Measurements from ENCODE around the gene ZNHIT3. TPM values are rescaled to one million over a fixed set of nuclear protein-coding genes. Genes with fewer than 3 reads are reported as not detected.
"Not testable (repeated sequence)": the region's sequence is repeated elsewhere in the genome, so short reads cannot be mapped to it uniquely, and the experiment has no call there.

ZNHIT3 gene
- total RNA-seq, 4 donors from 2014 or later, result 29.6 to 56.7 (median 35.2) TPM

DNA sequence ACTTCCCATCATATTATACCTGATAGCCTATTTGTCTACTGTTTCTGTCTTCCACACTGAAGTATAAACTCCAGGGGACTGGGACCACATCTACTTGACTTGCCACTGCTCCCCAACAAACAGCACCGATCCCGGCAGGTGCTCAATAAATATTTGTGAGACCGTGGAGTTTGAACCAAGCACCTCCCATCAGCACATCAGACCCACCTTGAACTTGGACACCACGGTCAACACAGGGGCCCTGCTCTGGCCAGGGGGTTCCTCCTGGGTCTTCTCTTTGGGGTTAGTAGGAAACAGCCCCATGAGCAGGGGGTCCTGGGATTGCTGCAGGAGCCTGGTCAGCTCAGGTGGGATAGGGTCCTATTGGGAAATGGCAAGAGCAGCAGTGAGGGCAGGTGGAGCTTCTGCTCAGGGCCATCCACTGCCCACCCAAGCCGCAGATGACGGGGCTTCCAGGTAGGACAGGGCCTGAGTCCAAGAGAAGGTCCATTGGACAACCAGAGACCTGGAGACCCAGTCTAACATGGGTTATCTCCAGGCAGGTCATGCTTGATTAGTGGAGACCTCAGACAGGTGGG, 19.9 kb downstream of the ZNHIT3 start:
- intact Hi-C loops (cut with DNase I; ENCODE audit: low total_unique reads), result no loop called here
- H3K4me3 ChIP-seq (ENCODE audit: low read depth, poor library complexity, severe bottlenecking), result no peak overlapping the region
- TF ChIP-seq, protein P1, sequence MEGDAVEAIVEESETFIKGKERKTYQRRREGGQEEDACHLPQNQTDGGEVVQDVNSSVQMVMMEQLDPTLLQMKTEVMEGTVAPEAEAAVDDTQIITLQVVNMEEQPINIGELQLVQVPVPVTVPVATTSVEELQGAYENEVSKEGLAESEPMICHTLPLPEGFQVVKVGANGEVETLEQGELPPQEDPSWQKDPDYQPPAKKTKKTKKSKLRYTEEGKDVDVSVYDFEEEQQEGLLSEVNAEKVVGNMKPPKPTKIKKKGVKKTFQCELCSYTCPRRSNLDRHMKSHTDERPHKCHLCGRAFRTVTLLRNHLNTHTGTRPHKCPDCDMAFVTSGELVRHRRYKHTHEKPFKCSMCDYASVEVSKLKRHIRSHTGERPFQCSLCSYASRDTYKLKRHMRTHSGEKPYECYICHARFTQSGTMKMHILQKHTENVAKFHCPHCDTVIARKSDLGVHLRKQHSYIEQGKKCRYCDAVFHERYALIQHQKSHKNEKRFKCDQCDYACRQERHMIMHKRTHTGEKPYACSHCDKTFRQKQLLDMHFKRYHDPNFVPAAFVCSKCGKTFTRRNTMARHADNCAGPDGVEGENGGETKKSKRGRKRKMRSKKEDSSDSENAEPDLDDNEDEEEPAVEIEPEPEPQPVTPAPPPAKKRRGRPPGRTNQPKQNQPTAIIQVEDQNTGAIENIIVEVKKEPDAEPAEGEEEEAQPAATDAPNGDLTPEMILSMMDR (IDR thresholded peaks at IDR 0.05), result no peak
- no peak for TF ChIP-seq POLR2A (IDR thresholded peaks at IDR 0.05)
- DNase-seq (ENCODE audit: low spot score in 2 of 2), result peak in 1 of 2 donors; percentile 56
- 79 to 81% methylated on average over 6 of the region's 6 CpGs for whole genome bisulfite sequencing, 2 donors

DNA sequence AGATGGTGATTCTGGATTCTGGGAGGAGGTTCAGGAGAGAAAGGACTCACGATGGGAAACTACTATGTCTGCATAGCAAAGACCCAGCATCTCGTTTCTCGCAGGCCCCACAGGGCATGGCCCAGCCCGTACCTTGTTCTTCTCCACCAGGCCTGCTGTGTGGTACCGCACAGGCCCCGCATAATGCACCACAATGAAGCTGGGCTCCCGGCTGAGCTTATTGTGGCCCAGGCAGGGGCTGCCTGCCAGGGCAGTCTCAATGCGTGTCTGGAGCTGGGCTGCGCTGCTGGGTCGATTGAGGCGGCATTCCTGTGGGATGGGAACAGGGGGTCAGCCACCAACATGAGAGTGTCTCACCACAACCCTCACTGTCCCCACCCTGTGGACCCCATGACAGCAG, 20.4 kb downstream of the ZNHIT3 start:
- no peak overlapping the region for H3K4me3 ChIP-seq (ENCODE audit: low read depth, poor library complexity, severe bottlenecking)
- intact Hi-C loops (cut with DNase I; ENCODE audit: low total_unique reads), result no loop called here
- 84 to 96% methylated on average over 7 to 11 of the region's 11 CpGs for WGBS, 2 donors
- no peak for TF ChIP-seq POLR2A (IDR thresholded peaks at IDR 0.05)
- TF ChIP-seq, protein P1 (IDR thresholded peaks at IDR 0.05), result no peak
- DNase-seq (ENCODE audit: low spot score in 2 of 2), result peak in 1 of 2 donors; percentile 39

DNA sequence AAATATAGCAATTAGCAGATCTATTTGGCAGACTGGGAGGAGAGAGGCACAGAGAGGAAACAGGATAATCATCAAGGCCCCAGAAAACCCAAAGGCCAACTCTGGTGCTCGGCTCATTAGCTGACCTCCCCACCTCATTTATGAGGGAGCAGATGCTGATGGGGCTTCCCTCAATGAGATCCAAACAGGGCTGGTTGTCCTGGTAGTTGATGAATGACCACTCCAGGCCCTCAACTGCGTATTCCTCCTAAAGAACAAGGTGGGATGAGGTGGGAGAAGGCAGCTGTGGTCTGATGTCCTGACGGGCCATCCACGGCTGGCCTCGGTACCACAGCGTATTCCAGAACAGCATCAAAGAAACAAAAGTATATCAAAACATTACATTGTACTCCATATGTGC, 20.8 kb downstream of the ZNHIT3 start:
- TF ChIP-seq, protein P1 (IDR thresholded peaks at IDR 0.05), result no peak
- no peak for TF ChIP-seq POLR2A (IDR thresholded peaks at IDR 0.05)
- no peak overlapping the region for H3K4me3 ChIP-seq (ENCODE audit: low read depth, poor library complexity, severe bottlenecking)
- 93 to 99% methylated on average over 6 of the region's 6 CpGs for WGBS, 2 donors
- peak in 1 of 2 donors; percentile 61 for DNase-seq (ENCODE audit: low spot score in 2 of 2)
- intact Hi-C loops (cut with DNase I; ENCODE audit: low total_unique reads), result no loop called here

DNA sequence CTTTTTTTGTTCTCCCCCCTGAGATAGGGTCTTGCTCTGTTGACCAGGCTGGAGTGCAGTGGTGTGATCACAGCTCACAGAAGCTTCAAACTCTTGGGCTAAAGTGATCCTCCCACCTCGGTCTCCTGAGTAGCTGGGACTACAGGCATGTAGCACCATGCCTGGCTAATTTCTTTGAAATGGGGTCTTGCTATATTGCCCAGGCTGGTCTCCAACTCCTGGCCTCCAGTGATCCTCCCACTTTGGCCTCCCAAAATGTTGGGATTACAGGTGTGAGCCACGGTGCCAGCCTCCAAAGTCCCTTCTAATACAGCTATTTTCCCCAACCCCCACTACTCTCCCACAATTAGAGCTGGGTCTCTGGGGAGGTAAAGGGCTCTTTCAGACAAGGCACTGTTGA, 22.0 kb downstream of the ZNHIT3 start:
- H3K4me3 ChIP-seq (ENCODE audit: low read depth, poor library complexity, severe bottlenecking); intact Hi-C loops (cut with DNase I; ENCODE audit: low total_unique reads): not testable (repeated sequence)
- WGBS, 2 donors, result 91 to 100% methylated on average over 2 of the region's 2 CpGs
- DNase-seq (ENCODE audit: low spot score in 2 of 2), result peak in 1 of 2 donors; percentile 48

DNA sequence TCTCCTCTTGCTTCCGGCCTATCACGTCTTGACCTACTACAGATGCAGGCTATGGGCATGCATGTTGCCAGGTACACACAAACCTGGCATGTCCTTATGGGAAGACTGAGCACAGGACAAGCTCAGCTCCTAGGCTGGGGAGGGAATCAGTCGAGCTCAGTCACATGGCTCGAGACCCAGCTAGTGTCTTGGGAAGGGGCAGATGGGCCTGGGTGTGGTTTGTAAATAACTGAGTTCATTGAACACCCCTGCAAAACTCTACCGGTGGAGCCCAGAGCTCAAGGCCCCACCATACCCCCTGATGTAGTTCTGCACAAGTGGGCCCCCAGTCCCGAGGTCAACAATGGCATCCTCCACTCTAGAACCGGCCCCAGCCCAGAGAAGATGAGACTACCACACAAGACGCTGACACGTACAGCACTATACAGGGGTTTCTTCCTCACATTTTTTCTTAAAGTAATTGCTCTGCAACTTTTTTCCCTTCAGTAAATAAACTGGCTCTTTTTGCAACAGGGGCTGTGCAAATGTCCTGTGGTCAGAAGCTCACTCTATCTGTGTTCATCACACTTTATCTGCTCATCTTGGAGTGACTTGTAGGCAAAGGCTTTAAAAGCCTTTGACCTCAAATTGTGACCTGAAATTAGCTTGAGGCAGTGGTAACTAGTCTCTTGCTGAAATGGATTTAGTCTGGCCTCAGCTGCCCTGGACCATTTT, 22.9 kb downstream of the ZNHIT3 start:
- TF ChIP-seq POLR2A (IDR thresholded peaks at IDR 0.05), result no peak
- TF ChIP-seq, protein P1 (IDR thresholded peaks at IDR 0.05), result no peak
- peak in 1 of 2 donors; percentile 54 for DNase-seq (ENCODE audit: low spot score in 2 of 2)
- H3K4me3 ChIP-seq (ENCODE audit: low read depth, poor library complexity, severe bottlenecking), result no peak overlapping the region
- 93 to 95% methylated on average over 9 of the region's 9 CpGs for WGBS, 2 donors
- intact Hi-C loops (cut with DNase I; ENCODE audit: low total_unique reads), result no loop called here

DNA sequence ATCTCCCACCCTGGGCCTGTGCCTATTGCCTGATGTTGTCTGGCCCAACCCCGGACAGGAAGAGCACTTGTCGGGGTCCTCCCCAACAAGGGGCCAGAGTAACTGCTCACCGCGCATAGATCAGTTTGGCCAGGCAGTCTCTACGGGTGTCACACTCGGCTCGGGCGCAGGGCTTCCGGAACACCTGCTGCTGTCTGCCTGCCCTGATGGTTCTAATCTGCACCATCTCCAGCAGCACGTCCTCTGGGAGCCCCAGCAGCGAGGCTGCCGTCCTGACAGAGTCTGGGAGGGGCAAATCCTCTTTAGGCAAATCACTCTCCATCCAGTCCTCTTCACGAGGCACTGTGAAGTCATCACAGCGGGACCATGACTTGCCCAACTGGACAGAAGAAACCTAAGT, 24.2 kb downstream of the ZNHIT3 start:
- peak in 1 of 2 donors; percentile 58 for DNase-seq (ENCODE audit: low spot score in 2 of 2)
- intact Hi-C loops (cut with DNase I; ENCODE audit: low total_unique reads), result no loop called here
- H3K4me3 ChIP-seq (ENCODE audit: low read depth, poor library complexity, severe bottlenecking), result no peak overlapping the region
- 81 to 89% methylated on average over 12 to 13 of the region's 14 CpGs for WGBS, 2 donors
- TF ChIP-seq, protein P1 (IDR thresholded peaks at IDR 0.05), result no peak
- TF ChIP-seq POLR2A (IDR thresholded peaks at IDR 0.05), result no peak

All from lower leg skin (tissue), 4 donors.